ENCODE results near the gene POLR3K.

- TF ChIP-seq CTCF (IDR thresholded peaks at IDR 0.05 in 8 of 11, conservative IDR thresholded peaks at IDR 0.05 in 3 of 11) (no peak), POLR2A (IDR thresholded peaks at IDR 0.05) (no peak), POLR2AphosphoS5 (IDR thresholded peaks at IDR 0.05) (no peak)
Observed at GRCh38 chr16:74051-74746, 20.8 kb upstream of the POLR3K start.
